GM19468 (cell line): Measurements from ENCODE around the gene ZNF212.
A peak's percentile ranks its signal among the peaks of the same experiment; 100 is the strongest.

Experiments used
- ATAC-seq: cut with Tn5 transposase; IDR thresholded peaks from one replicate; pipeline ENCODE4 v1.9.1; 2021; ENCODE audit warnings: mild to moderate bottlenecking, moderate library complexity, moderate number of reproducible peaks; ENCODE audit not compliant: unreplicated experiment; ENCODE audit errors: extremely low read depth

ZNF212 gene

GRCh38 chr7:149239345-149240143 lies at the start of gene ZNF212:
ZNF212 (plus strand) TSS chr7:149239651; CDS start chr7:149239779, 128 bp downstream.
- ATAC-seq: peak; percentile 95

- no peak for ATAC-seq
These were observed 47.6 kb upstream of the ZNF212 start for GRCh38 chr7:149191851-149192250.

- ATAC-seq: no peak
These were observed 44.7 kb upstream of the ZNF212 start for GRCh38 chr7:149194799-149195179.

- ATAC-seq: peak; percentile 78
These were observed 44.0 kb upstream of the ZNF212 start, which contains the start of gene ZNF282 for GRCh38 chr7:149195180-149196150. ZNF282 (plus strand) TSS chr7:149195546; CDS start chr7:149195590, 44 bp downstream.

GRCh38 chr7:149196151-149196704 lies 43.2 kb upstream of the ZNF212 start:
- ATAC-seq: no peak

- ATAC-seq: no peak
These were observed 42.7 kb upstream of the ZNF212 start for GRCh38 chr7:149196705-149197171.

- ATAC-seq: no peak
These were observed 41.8 kb upstream of the ZNF212 start for GRCh38 chr7:149197675-149198074.

GRCh38 chr7:149198161-149198816 lies 41.2 kb upstream of the ZNF212 start:
- ATAC-seq: no peak

- no peak for ATAC-seq
These were observed 40.0 kb upstream of the ZNF212 start for GRCh38 chr7:149199234-149199995.

GRCh38 chr7:149202831-149203231 lies 36.6 kb upstream of the ZNF212 start:
- ATAC-seq: no peak

- no peak for ATAC-seq
These were observed 33.6 kb upstream of the ZNF212 start for GRCh38 chr7:149205690-149206381.

- no peak for ATAC-seq
These were observed 32.0 kb upstream of the ZNF212 start for GRCh38 chr7:149207324-149208035.

- no peak for ATAC-seq
These were observed 29.8 kb upstream of the ZNF212 start for GRCh38 chr7:149209518-149210269.

- ATAC-seq: no peak
These were observed 28.9 kb upstream of the ZNF212 start for GRCh38 chr7:149210551-149210950.

GRCh38 chr7:149214020-149214720 lies 25.3 kb upstream of the ZNF212 start:
- no peak for ATAC-seq

- ATAC-seq: no peak
These were observed 23.0 kb upstream of the ZNF212 start for GRCh38 chr7:149216402-149216801.

GRCh38 chr7:149217570-149217969 lies 21.9 kb upstream of the ZNF212 start:
- ATAC-seq: no peak
